Mucosa of descending colon (tissue), 3 donors: ENCODE results near the gene KAZN. TPM values are rescaled to one million over a fixed set of nuclear protein-coding genes. Genes with fewer than 3 reads are reported as not detected.
A peak's percentile ranks its signal among the peaks of the same experiment; 100 is the strongest.

Experiments used
- ATAC-seq: fragments of 200-7000 bp; cut with Tn5 transposase; one replicate; pipeline ENCODE4 v1.9.1; 2020; ENCODE audit warnings: mild to moderate bottlenecking, moderate library complexity
- DNase-seq, 3 donors: peaks; one replicate each; pipeline ENCODE4 v3.0.0-alpha.2; 2020
- H3K36me3 ChIP-seq: fragments of 200-600 bp; one replicate; pipeline ENCODE4 v1.8.0; 2021; ENCODE audit warnings: low read depth, mild to moderate bottlenecking
- H3K4me1 ChIP-seq: fragments of 200-600 bp; one replicate; pipeline ENCODE4 v1.8.0; 2021; ENCODE audit warnings: low read depth, mild to moderate bottlenecking
- H3K4me3 ChIP-seq: fragments of 200-600 bp; one replicate; pipeline ENCODE4 v1.8.0; 2021; ENCODE audit warnings: mild to moderate bottlenecking
- H3K9me3 ChIP-seq: fragments of 200-600 bp; one replicate; pipeline ENCODE4 v1.8.0; 2021; ENCODE audit warnings: mild to moderate bottlenecking
- intact Hi-C, 2 donors: fragments of 100-400 bp; cut with DNase I in 1 of 2; cut with micrococcal nuclease in 1 of 2; formaldehyde crosslinking; loops; one replicate each; pipeline versions ENCODE4 v1.11.0 to v1.11.1; 2022; cut with DNase I, micrococcal nuclease
- total RNA-seq, 3 donors: library from RNA; stranded (reverse); fragmentation: NEBNext Ultra II Directional in 2 of 3; extraction: Animal tissue kit (Norgen Biotek cat#: 25700) in 2 of 3; gene quantifications; one replicate each; pipeline versions ENCODE4 v1.2.1 to v1.2.4, GENCODE V29; 2021 to 2023
- TF ChIP-seq, protein P1 (sequence below): fragments of 200-600 bp; IDR thresholded peaks from one replicate; pipeline ENCODE4 v1.8.0; 2022; ENCODE audit warnings: antibody characterized with exemption, mild to moderate bottlenecking
- donor health status: DM: no; HTN: no; CAD: no; lungs with moderate emphysema.
- donor health status: DM: no; HTN: no; CAD: no.
- donor health status: DM: no; HTN: yes; CAD: no.

KAZN gene
- total RNA-seq, 3 donors from 2014 or later = 9.7 to 21.9 (median 15.8) TPM

DNA sequence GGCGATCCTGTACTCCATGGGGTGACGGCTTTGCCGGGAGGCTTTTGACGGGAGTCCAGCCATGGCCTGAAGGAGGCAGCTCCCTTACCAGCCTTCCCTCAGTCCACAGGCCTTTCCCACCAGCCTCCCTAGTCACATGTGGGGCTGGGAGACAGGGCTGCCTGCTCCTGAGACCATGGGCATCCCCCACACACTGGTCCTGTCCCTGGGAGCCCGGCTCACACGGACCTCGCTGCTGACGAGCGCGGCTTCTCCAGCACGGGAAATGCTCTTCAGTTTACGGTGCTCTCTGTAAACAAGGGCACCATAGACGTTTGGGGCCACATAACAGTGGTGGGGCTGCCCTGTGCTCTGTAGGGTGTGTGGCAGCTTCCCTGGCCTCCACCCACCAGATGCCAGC is 450.6 kb downstream of the KAZN start:
- H3K4me1 ChIP-seq = no peaks in the 10 kb centered on the region
- intact Hi-C loops = loop anchor here (5.0 to 10.0 kb wide), 2 partner anchors 274 to 1082 kb away; no protein-coding TSS in a partner anchor
- no peaks in the 10 kb centered on the region for H3K36me3 ChIP-seq
- DNase-seq = no peak
- no peaks in the 10 kb centered on the region for H3K9me3 ChIP-seq
- TF ChIP-seq, protein P1, sequence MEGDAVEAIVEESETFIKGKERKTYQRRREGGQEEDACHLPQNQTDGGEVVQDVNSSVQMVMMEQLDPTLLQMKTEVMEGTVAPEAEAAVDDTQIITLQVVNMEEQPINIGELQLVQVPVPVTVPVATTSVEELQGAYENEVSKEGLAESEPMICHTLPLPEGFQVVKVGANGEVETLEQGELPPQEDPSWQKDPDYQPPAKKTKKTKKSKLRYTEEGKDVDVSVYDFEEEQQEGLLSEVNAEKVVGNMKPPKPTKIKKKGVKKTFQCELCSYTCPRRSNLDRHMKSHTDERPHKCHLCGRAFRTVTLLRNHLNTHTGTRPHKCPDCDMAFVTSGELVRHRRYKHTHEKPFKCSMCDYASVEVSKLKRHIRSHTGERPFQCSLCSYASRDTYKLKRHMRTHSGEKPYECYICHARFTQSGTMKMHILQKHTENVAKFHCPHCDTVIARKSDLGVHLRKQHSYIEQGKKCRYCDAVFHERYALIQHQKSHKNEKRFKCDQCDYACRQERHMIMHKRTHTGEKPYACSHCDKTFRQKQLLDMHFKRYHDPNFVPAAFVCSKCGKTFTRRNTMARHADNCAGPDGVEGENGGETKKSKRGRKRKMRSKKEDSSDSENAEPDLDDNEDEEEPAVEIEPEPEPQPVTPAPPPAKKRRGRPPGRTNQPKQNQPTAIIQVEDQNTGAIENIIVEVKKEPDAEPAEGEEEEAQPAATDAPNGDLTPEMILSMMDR = no peak
- no peak overlapping the region for H3K4me3 ChIP-seq
- ATAC-seq = no peak

DNA sequence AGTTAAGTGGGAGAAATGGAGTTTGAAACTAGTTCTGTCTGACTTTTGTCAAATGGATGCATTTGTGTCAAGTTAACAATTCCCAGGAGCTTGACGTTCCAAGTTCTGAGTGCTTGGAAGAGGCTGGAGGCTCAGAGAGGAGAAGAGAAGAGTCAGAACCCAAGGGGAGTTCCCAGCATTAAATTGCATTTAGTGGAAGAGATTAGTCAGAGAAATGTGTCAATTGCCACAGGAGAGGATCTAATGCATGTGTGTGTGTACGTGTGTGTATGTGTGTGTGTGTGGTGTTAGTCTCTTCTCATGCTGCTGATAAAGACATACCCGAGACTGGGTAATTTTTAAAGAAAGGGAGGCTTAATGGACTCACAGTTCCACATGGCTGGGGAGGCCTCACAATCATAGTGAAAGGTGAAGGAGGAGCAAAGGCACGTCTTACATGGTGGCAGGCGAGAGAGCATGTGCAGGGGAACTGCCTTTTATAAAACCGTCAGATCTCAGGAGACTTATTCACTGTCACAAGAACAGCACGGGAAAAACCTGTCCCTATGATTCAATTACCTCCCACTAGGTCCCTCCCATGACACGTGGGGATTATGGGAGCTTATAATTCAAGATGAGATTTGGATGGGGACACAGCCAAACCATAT is 453.5 kb downstream of the KAZN start:
- ATAC-seq (no peak), DNase-seq (no peak)
- H3K9me3 ChIP-seq = no peaks in the 10 kb centered on the region
- intact Hi-C loops = no loop called here
- H3K36me3 ChIP-seq = no peaks in the 10 kb centered on the region
- no peaks in the 10 kb centered on the region for H3K4me1 ChIP-seq
- TF ChIP-seq, protein P1 = no peak
- H3K4me3 ChIP-seq = no peak overlapping the region

DNA sequence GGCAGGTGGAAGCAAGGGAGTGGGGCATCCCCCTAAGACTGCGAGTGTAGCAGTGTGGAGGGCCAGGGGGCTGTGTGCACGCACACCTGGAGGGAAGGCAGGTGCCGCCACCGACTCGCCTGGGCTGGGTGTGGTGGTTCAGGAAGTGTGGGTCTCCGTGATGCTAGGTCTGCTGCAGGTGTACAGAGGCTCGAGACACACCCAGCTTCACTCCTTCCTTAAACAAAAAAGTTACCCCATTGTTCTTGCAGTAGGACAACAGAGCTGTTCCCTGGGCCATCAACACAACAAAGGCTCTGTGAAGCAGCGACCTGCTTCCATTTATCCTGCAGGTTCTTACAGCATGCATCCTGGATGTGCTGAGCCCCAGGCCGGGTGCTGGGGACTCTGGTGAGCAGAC is 454.7 kb downstream of the KAZN start:
- H3K9me3 ChIP-seq = no peaks in the 10 kb centered on the region
- H3K4me3 ChIP-seq = no peak overlapping the region
- ATAC-seq = peak; percentile 70

GRCh38 chr1:15055736-15056415 is 457.4 kb downstream of the KAZN start:
- intact Hi-C loops = no loop called here
- Histone ChIP-seq H3K9me3 (no peaks in the 10 kb centered on the region), H3K4me3 (no peak overlapping the region), H3K4me1 (no peaks in the 10 kb centered on the region), H3K36me3 (no peaks in the 10 kb centered on the region)
- TF ChIP-seq, protein P1 = no peak
- DNase-seq = no peak
- no peak for ATAC-seq

More for the DNA sequence above, 454.7 kb downstream of the KAZN start:
- no peak for DNase-seq
- no peaks in the 10 kb centered on the region for H3K36me3 ChIP-seq
- H3K4me1 ChIP-seq = no peaks in the 10 kb centered on the region
- TF ChIP-seq, protein P1 = no peak
- intact Hi-C loops = no loop called here

- no peaks in the 10 kb centered on the region for H3K9me3 ChIP-seq
- H3K4me1 ChIP-seq = no peaks in the 10 kb centered on the region
- ATAC-seq = no peak
- no peaks in the 10 kb centered on the region for H3K36me3 ChIP-seq
- TF ChIP-seq, protein P1 = no peak
- intact Hi-C loops = no loop called here
- no peak overlapping the region for H3K4me3 ChIP-seq
- no peak for DNase-seq
Measured at GRCh38 chr1:15056515-15057285, 458.2 kb downstream of the KAZN start.
